H9 (cell line): Measurements from ENCODE around the gene KRT71. TPM values are rescaled to one million over a fixed set of nuclear protein-coding genes. Genes with fewer than 3 reads are reported as not detected.

Source experiments
- DNase-seq: peaks from one replicate; pipeline ENCODE4 v3.0.0-alpha.2; 2017
- H2AFZ ChIP-seq: one replicate; pipeline ENCODE4 v1.6.1; 2013; ENCODE audit warnings: mild to moderate bottlenecking, low read length, control low read depth, moderate library complexity
- H2AK5ac ChIP-seq: 2 replicates; pipeline ENCODE4 v1.6.1; 2013; ENCODE audit warnings: low read length, control low read depth, mixed read lengths; ENCODE audit not compliant: insufficient read length
- H2BK120ac ChIP-seq: one replicate; pipeline ENCODE4 v1.6.1; 2013; ENCODE audit warnings: low read depth, mild to moderate bottlenecking, low read length, control low read depth, inconsistent platforms; ENCODE audit not compliant: poor library complexity, severe bottlenecking
- H2BK12ac ChIP-seq: 2 replicates; pipeline ENCODE4 v1.6.1; 2013; ENCODE audit warnings: low read length, control low read depth, mixed read lengths, low read depth; ENCODE audit not compliant: insufficient read length
- H2BK15ac ChIP-seq: 2 replicates; pipeline ENCODE4 v1.6.1; 2013; ENCODE audit warnings: low read depth, low read length, control low read depth
- H2BK20ac ChIP-seq: one replicate; pipeline ENCODE4 v1.6.1; 2013; ENCODE audit warnings: low read depth, mild to moderate bottlenecking, low read length, control low read depth, inconsistent platforms; ENCODE audit not compliant: poor library complexity, severe bottlenecking
- H2BK5ac ChIP-seq: 2 replicates; pipeline ENCODE4 v1.6.1; 2013; ENCODE audit warnings: low read length, control low read depth, mixed read lengths; ENCODE audit not compliant: insufficient read length
- H3K14ac ChIP-seq: 2 replicates; pipeline ENCODE4 v1.6.1; 2013; ENCODE audit warnings: low read length, control low read depth; ENCODE audit not compliant: insufficient read depth
- H3K18ac ChIP-seq: 2 replicates; pipeline ENCODE4 v1.6.1; 2013; ENCODE audit warnings: low read depth, mild to moderate bottlenecking, mixed read lengths, low read length, control low read depth; ENCODE audit not compliant: insufficient read length
- H3K23ac ChIP-seq: 2 replicates; pipeline ENCODE4 v1.6.1; 2013; ENCODE audit warnings: low read length, control low read depth, mixed read lengths, low read depth; ENCODE audit not compliant: insufficient read length
- H3K23me2 ChIP-seq: 2 replicates; pipeline ENCODE4 v1.6.1; 2013; ENCODE audit warnings: low read depth, mild to moderate bottlenecking, mixed read lengths, low read length, control low read depth; ENCODE audit not compliant: insufficient read length, poor library complexity, severe bottlenecking
- H3K27ac ChIP-seq: 2 replicates; pipeline ENCODE4 v1.5.1; 2013; ENCODE audit warnings: low read length, control low read depth, mixed read lengths, low read depth; ENCODE audit not compliant: insufficient read length
- H3K27me3 ChIP-seq: 2 replicates; pipeline ENCODE4 v1.6.1; 2013; ENCODE audit warnings: low read length, control low read depth, inconsistent platforms; ENCODE audit not compliant: insufficient read depth
- H3K4ac ChIP-seq: 2 replicates; pipeline ENCODE4 v1.6.1; 2013; ENCODE audit warnings: low read depth, mild to moderate bottlenecking, control low read depth, inconsistent platforms, low read length, moderate library complexity
- H3K4me1 ChIP-seq: 2 replicates; pipeline ENCODE4 v1.6.1; 2013; ENCODE audit warnings: low read length, control low read depth, inconsistent platforms; ENCODE audit not compliant: insufficient read depth
- H3K4me2 ChIP-seq: 2 replicates; pipeline ENCODE4 v1.6.1; 2013; ENCODE audit warnings: low read length, control low read depth, mixed read lengths; ENCODE audit not compliant: insufficient read length, insufficient read depth
- H3K56ac ChIP-seq: 2 replicates; pipeline ENCODE4 v1.6.1; 2013; ENCODE audit warnings: low read depth, mild to moderate bottlenecking, mixed read lengths, low read length, control low read depth; ENCODE audit not compliant: insufficient read length
- H3K79me1 ChIP-seq: 2 replicates; pipeline ENCODE4 v1.6.1; 2013; ENCODE audit warnings: low read depth, mild to moderate bottlenecking, moderate library complexity, low read length, control low read depth, inconsistent platforms; ENCODE audit not compliant: insufficient read depth, poor library complexity, severe bottlenecking
- H3K79me2 ChIP-seq: 2 replicates; pipeline ENCODE4 v1.6.1; 2013; ENCODE audit warnings: low read length, control low read depth, inconsistent platforms; ENCODE audit not compliant: insufficient read depth
- H3K9ac ChIP-seq: 2 replicates; pipeline ENCODE4 v1.6.1; 2013; ENCODE audit warnings: low read length, control low read depth, mixed read lengths; ENCODE audit not compliant: insufficient read length; ENCODE audit errors: extremely low read depth
- H3K9me3 ChIP-seq: one replicate; pipeline ENCODE4 v1.6.1; 2013; ENCODE audit warnings: low read depth, low read length, inconsistent platforms; ENCODE audit not compliant: control insufficient read depth
- H3T11ph ChIP-seq: one replicate; pipeline ENCODE4 v1.6.1; 2013; ENCODE audit warnings: mild to moderate bottlenecking, low read length, control low read depth, inconsistent platforms
- H4K20me1 ChIP-seq: one replicate; pipeline ENCODE4 v1.6.1; 2013; ENCODE audit not compliant: control insufficient read depth, insufficient read length, insufficient read depth
- H4K5ac ChIP-seq: 2 replicates; pipeline ENCODE4 v1.6.1; 2013; ENCODE audit warnings: low read depth, mild to moderate bottlenecking, mixed read lengths, low read length, control low read depth; ENCODE audit not compliant: insufficient read length
- H4K8ac ChIP-seq: replicated peaks from 2 replicates; pipeline ENCODE4 v1.6.1; 2013; ENCODE audit warnings: low read length, control low read depth, mixed read lengths, low read depth; ENCODE audit not compliant: insufficient read length
- H4K91ac ChIP-seq: 2 replicates; pipeline ENCODE4 v1.6.1; 2013; ENCODE audit warnings: low read depth, mild to moderate bottlenecking, moderate library complexity, mixed read lengths, low read length, control low read depth; ENCODE audit not compliant: insufficient read length
- H3K27ac Mint-ChIP-seq, 3 experiments: 2 replicates in 2 of 3; 3 replicates in 1 of 3; pipeline ENCODE4 v1.8.0; 2020 to 2021; ENCODE audit warnings: mixed read lengths in 3 of 3, mild to moderate bottlenecking in 1 of 3, moderate library complexity in 1 of 3
- H3K27me3 Mint-ChIP-seq: 2 replicates; pipeline ENCODE4 v1.8.0; 2021; ENCODE audit warnings: low read depth, mild to moderate bottlenecking, moderate library complexity, mixed read lengths
- H3K36me3 Mint-ChIP-seq, 3 experiments: 2 replicates in 2 of 3; 3 replicates in 1 of 3; pipeline ENCODE4 v1.8.0; 2020 to 2021; ENCODE audit warnings: low read depth in 3 of 3, mixed read lengths in 3 of 3; ENCODE audit not compliant: insufficient read depth in 1 of 3
- H3K4me1 Mint-ChIP-seq, 2 experiments: 2 replicates each; pipeline ENCODE4 v1.8.0; 2020; ENCODE audit warnings: mixed read lengths in 2 of 2
- H3K4me3 Mint-ChIP-seq, 2 experiments: 2 replicates in 1 of 2; 3 replicates in 1 of 2; pipeline ENCODE4 v1.8.0; 2020 to 2021; ENCODE audit warnings: mild to moderate bottlenecking in 2 of 2, mixed read lengths in 2 of 2, moderate library complexity in 1 of 2
- H3K9me3 Mint-ChIP-seq, 2 experiments: 2 replicates in 1 of 2; 3 replicates in 1 of 2; pipeline ENCODE4 v1.8.0; 2020; ENCODE audit warnings: mild to moderate bottlenecking in 2 of 2, mixed read lengths in 2 of 2, moderate library complexity in 1 of 2
- WGBS: extraction: QIAGEN DNeasy Blood & Tissue Kit; methylation state at CpG from one replicate; pipeline ENCODE4 v1.1.7; 2013; ENCODE audit warnings: missing lambda C conversion rate, low lambda C conversion rate, mixed read lengths; ENCODE audit not compliant: insufficient read length; ENCODE audit errors: extremely low coverage; 5-methylcytosine and 5-hydroxymethylcytosine counted together
- total RNA-seq: library from RNA; stranded (reverse); gene quantifications from 2 replicates; pipeline ENCODE4 v1.2.1, GENCODE V29; 2021
- TF ChIP-seq, protein P1 (sequence below): fragments of 200-600 bp; sonication (generic); conservative IDR thresholded peaks from 3 replicates; pipeline ENCODE4 v1.8.0; 2021; ENCODE audit warnings: antibody characterized with exemption, mild to moderate bottlenecking

Gene KRT71
- total RNA-seq, 1 experiment from 2014 or later = not detected

DNA sequence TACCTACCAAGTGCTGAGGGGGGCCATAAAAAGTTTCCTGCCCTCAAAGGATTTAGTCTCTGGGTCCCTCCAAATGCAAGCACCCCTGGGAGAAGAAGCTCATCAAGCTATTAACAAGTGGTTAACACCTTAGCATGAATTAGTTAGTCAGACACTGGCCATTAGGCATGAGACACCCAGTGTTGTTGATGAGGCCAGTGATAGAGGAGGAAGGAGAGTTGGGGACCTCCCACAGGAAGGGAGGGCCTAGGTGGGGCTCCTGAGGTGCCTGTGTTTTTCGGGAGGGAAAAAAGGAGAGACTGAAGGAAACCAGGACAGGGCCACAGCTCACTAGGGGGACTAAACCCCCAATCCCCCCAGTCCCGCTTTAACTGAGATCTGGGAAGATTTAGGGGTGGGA is 4.5 kb upstream of the KRT71 start:
- Mint-ChIP-seq H3K36me3 (no peaks in the 10 kb centered on the region), H3K27ac (no peak overlapping the region; a peak in 1 of 7 replicates), H3K27me3 (peaks cover 26% of the 10 kb centered on the region), H3K4me3 (no peak overlapping the region), H3K4me1 (no peaks in the 10 kb centered on the region), H3K9me3 (no peaks in the 10 kb centered on the region)
- WGBS = no CpG with 5 or more reads among the region's 2 CpGs
- no peak overlapping the region for H2BK5ac ChIP-seq
- no peak overlapping the region for H2AK5ac ChIP-seq
- H3T11ph ChIP-seq = no peak overlapping the region
- H3K27ac ChIP-seq = no peak overlapping the region
- H2BK15ac ChIP-seq = no peak overlapping the region
- H3K4me1 ChIP-seq = no peaks in the 10 kb centered on the region
- no peak overlapping the region for H3K9ac ChIP-seq
- H3K4ac ChIP-seq = no peak overlapping the region
- no peak overlapping the region for H2BK20ac ChIP-seq
- no peak overlapping the region for H3K56ac ChIP-seq
- TF ChIP-seq, protein P1, sequence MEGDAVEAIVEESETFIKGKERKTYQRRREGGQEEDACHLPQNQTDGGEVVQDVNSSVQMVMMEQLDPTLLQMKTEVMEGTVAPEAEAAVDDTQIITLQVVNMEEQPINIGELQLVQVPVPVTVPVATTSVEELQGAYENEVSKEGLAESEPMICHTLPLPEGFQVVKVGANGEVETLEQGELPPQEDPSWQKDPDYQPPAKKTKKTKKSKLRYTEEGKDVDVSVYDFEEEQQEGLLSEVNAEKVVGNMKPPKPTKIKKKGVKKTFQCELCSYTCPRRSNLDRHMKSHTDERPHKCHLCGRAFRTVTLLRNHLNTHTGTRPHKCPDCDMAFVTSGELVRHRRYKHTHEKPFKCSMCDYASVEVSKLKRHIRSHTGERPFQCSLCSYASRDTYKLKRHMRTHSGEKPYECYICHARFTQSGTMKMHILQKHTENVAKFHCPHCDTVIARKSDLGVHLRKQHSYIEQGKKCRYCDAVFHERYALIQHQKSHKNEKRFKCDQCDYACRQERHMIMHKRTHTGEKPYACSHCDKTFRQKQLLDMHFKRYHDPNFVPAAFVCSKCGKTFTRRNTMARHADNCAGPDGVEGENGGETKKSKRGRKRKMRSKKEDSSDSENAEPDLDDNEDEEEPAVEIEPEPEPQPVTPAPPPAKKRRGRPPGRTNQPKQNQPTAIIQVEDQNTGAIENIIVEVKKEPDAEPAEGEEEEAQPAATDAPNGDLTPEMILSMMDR = no peak
- H3K4me2 ChIP-seq = no peak overlapping the region
- no peaks in the 10 kb centered on the region for H3K27me3 ChIP-seq
- no peak overlapping the region for H4K91ac ChIP-seq
- no peaks in the 10 kb centered on the region for H3K23me2 ChIP-seq
- H3K9me3 ChIP-seq = no peaks in the 10 kb centered on the region
- H3K18ac ChIP-seq = no peak overlapping the region
- H4K8ac ChIP-seq = no peak overlapping the region
- H3K79me2 ChIP-seq = no peaks in the 10 kb centered on the region
- no peak overlapping the region for H3K14ac ChIP-seq
- no peak for DNase-seq
- no peak overlapping the region for H2BK12ac ChIP-seq
- no peak overlapping the region for H2BK120ac ChIP-seq
- H3K23ac ChIP-seq = no peak overlapping the region
- H2AFZ ChIP-seq = no peak overlapping the region
- H4K20me1 ChIP-seq = no peaks in the 10 kb centered on the region
- no peaks in the 10 kb centered on the region for H3K79me1 ChIP-seq
- H4K5ac ChIP-seq = no peak overlapping the region
